GM04504 (cell line): ENCODE measurements around the gene MTMR10.

Experiments
- DNase-seq: peaks from one replicate; pipeline ENCODE4 v3.0.0-alpha.2; 2012; ENCODE audit warnings: low read depth

The MTMR10 gene, protein sequence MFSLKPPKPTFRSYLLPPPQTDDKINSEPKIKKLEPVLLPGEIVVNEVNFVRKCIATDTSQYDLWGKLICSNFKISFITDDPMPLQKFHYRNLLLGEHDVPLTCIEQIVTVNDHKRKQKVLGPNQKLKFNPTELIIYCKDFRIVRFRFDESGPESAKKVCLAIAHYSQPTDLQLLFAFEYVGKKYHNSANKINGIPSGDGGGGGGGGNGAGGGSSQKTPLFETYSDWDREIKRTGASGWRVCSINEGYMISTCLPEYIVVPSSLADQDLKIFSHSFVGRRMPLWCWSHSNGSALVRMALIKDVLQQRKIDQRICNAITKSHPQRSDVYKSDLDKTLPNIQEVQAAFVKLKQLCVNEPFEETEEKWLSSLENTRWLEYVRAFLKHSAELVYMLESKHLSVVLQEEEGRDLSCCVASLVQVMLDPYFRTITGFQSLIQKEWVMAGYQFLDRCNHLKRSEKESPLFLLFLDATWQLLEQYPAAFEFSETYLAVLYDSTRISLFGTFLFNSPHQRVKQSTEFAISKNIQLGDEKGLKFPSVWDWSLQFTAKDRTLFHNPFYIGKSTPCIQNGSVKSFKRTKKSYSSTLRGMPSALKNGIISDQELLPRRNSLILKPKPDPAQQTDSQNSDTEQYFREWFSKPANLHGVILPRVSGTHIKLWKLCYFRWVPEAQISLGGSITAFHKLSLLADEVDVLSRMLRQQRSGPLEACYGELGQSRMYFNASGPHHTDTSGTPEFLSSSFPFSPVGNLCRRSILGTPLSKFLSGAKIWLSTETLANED

DNA sequence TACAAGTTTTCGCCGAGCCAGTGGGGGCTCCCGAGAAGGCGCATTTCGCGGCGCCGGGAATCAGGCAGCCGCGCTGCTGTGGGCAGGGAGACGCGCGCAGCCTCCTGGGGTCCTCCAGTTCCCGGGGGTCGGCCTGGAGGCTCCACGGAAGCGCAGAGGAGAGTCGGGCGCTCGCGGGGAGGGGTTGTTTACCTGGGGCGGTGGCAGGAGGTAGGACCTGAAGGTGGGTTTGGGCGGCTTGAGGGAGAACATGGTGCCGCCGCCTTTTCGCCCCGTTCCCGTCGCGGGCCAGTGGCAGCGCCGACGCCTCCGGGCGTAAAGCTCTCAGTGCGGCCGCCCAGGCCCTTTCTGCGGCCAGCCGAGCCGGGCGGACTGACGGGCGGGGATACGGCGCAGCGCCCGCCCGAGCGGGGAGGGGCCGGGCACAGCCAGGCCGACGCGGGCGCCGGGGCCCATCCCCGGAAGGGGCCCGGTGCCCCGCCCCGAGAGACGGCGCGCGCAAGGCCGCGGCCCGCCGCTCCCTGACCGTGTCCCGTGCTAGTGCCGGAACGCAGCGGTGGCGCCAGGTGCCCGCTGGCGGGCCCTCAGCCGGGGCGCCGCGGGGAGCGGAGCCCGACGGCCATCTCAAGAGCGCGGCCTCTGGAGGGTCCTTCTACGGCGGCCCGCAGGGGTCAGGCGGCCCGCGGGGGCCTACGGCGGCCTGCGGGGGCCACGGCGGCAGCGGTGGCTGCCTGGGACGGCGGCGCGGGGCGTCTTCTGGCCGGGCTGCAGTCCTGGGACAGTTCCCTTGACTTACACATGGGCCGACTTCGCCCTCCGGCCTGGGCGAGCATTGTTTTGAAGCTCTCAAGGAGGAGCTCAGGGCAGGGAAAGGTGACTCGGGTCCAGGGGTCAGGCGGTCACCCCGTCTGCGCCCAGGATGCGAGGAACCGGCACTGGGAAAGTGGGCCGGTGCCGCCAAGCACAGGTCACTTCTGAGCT is at the start of gene MTMR10:
Gene MTMR10, minus strand, starts transcription at position 374 of the 981 bp plus-strand sequence. Its CDS starts 122 bp downstream, at position 252.
- DNase-seq, result peak; percentile 57

DNA sequence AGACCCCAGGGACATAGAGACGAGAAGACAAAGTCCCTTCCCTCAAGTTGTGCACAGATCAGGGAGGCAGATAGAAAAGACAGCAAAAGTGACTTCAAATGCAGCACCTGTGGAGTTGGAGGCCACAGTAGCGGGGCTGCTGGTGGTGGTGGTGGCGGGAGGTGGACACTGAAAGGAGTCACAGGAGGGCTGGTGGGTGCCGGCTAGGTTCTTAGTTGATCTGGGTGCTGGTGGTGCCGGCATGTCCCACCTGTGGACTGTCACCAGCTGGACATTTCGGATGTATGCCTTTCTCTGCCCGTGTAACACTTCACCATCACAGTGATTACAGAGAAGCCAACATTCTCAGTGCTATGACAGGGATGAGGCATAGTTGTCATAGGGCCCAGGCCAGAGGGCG is 49.2 kb upstream of the MTMR10 start:
- DNase-seq, result no peak

DNA sequence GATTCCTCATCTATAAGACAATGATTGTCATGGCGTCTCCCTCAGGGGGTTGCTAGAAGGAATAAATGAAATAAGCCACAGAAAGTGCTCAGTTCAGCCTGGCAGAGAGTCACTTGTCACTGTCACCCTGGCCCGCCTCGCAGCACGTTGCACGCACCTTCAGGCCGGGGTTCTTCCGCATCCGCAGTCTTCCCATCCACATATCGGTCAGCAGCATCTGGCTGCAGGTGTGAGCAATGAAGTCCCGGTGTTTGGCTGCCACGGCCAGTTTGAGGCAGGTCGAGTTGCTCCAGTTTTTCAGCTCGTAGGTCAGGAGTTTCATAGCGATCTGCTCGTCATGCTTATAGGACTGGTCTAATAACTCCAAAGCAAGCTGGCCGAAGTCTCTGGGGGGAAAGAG is 48.5 kb upstream of the MTMR10 start:
- DNase-seq, result no peak

DNA sequence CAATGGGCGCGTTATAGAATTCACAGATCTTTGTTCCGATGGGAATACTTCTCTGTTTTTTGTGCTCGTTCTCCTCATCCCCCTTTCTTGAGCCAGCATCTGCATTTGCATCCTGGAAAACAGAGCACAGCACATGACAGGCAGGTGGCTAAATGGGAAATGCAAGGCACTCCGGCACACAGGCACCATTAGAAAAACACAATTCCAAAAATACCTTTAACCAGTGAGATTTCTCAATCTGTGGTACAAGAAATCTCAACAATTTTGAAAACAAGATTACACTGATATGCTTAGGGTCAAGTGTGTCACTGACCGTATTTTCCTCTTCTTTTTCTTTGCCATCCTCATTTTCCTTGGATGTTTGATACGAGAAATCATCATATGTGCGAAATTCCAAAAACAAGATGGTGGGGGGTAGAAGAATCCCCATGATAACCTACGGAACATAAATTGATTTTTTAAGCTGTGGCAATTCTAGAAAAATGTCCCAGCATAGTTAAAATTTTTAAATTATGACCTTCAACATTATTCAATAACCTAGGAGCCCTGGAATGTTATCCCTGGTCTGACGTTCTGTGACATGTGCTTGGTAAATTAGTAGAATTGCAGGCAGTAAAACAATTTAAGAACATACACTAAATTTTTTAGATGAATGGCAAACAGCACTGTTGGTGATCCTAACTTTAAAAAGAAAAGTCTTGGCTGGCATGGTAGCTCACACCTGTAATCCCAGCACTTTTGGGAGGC is 46.5 kb upstream of the MTMR10 start:
- no peak for DNase-seq

DNA sequence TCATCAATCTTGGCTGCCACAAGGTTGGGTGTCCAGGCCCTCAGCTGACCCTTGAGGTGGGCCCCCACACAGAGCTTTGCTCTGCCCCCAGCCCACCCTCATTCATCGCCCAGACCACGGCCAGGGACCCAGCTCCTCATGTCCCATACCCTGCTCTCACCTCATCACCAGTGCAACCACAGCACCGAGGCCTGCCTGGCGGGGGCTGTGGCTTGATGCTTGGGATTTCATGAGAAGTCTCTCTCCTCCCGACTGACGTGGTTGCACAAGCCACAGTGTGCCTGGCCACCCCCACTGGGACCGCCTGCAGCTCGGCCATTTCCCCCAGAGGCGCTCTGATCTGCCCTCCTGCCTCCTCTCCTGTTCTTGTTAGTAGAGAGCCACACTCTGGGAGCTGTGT is 45.4 kb upstream of the MTMR10 start:
- no peak for DNase-seq

DNA sequence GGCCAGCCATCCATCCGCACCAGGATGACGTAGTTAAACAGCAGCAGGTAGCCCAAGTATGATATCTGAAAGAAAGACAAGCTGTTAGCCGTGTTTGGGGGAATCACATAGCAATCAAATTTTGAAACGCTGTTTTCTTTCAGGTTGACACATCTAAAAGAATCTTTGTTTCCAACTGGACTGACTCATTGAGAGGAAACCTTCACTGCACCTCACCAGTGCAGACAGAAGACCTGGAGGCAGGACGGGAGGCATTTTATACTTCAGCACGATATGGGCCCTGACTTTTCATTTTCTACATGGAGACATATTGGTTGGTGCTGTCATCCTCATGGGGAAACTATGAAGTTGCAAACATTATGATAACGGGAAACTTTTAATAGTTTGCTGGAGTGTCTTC is 44.2 kb upstream of the MTMR10 start:
- DNase-seq, result no peak

DNA sequence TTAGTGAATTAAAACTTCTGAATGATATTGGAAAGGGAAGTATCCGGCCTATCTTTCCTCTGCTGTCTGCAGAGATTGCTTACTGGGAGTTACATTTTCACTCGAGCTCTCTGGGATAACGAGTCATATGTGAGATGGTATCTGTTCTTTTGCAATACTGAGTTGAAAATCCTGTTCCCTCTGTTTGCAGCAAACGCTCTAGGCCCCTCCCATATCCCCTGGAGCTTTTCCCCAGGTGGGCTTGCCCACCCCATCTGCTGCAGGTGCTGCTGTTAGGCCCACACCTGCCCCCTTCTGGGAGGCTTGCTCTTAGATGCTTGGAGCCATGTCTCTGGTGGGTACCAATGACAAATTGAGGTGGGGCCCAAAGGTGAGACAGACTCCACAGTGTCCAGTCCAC is 42.7 kb upstream of the MTMR10 start:
- no peak for DNase-seq

DNA sequence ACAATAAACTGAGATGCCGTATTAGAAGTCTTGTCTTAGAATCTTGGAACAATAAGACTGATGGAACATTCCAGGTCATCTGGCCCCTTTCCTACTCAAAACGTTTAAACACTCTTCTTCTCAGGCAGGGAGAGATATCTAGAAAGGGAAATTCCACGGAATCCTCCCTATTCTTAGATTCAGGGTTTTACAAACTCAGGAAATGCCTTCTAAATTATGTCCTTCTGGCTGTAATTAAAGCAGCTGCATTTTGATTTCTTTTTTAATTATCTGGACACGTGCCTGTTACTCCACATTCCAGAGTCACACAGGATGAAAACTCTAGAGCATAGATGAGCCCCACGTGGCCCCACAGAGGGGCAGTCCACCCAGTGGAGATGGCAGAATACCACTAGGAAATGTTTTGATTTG is 41.5 kb upstream of the MTMR10 start:
- DNase-seq, result peak; percentile 58

DNA sequence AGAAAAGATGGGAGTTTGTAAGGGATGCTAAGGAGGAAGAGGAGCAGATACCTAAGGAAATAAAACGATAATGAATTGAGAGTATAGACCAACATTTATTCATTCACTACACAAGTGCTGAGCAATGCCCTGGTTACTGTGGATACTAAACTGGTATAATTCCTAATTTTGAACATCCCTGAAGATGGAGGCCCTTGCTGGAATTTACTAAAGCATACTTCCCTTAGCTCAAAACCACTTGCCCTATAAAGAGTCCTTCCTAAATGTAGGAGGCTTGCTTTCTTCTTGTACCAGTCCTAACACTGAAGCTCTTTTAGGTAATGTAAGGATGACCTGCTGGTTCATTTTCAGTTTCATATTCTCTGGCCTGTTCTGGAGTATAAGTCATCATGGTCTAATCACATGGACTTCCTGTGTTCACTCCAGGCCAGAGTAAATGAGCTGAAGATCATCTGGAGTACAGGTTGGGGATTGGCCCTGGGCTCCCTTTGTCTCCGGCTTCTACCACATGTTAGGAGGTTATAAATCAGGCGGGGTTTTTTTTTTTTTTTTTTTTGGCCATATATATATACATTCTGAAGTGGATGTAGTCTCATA is 40.1 kb upstream of the MTMR10 start:
- no peak for DNase-seq

DNA sequence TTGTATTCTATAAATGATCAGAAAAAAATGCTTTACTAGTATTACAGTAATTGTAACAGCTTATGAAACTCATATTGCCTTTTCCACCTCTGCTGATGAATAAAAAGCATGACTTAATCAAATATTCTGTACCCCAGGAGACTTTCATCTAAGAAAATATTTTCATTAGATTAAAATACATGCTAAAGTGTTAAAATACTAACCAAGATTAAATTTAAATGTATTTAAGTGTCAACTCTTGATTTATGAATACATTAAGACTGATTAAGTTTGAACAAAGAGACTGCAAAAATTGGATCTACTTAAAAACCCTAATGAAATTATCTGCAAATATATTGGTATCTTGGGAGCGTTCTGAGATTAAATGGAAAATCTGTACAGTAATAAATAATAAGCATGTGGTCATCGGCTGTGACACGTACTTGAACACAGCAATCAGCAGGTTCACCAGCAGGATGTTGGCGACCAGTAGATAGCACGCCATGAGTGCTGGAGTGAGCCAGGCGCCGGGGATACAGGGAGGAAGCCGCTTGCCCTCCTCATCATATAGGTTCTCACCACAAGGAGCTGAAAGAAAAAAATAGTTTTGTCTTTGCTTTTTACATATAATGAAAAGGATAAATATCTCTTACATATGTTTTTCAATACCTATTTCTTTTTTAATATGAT is 36.6 kb upstream of the MTMR10 start:
- no peak for DNase-seq

DNA sequence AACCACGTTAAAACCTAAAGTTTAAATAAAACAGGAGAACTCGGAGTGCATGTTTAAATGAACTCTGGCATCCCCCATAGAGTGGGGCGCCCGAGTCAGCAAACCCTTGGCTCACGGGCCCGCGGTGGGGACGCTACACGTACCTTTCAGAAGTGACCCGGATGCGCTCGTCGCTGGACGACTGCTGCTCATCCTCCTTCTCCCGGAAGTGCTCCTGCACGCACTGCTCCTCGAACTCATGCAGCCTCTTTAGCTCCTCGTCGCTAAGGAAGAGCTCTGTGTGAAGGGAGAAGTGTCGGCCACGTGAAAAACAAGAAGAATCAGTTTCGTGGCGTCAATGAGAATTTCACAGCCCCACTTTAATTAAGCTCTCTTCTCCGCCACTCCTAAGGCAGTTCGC is 34.6 kb upstream of the MTMR10 start:
- DNase-seq, result no peak

DNA sequence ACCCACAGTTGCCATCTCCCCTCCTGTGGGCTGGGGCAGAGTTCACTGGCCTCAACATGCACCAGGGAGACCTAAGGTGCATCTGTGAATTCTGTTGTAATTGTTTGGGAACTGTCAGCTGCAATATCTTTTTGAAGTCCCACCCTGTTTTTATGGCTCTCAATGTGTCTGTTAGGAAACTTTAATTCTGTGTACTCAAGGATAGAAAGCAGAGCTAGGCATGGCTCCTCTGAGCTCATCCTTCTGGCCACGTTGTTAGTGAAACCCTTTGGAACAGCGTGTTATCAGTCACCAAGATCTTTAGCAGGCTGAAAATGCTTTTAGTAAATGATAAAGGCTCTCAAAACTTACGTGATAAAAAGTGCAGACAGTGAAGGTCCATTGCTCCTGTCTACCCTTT is 33.6 kb upstream of the MTMR10 start:
- DNase-seq, result no peak

DNA sequence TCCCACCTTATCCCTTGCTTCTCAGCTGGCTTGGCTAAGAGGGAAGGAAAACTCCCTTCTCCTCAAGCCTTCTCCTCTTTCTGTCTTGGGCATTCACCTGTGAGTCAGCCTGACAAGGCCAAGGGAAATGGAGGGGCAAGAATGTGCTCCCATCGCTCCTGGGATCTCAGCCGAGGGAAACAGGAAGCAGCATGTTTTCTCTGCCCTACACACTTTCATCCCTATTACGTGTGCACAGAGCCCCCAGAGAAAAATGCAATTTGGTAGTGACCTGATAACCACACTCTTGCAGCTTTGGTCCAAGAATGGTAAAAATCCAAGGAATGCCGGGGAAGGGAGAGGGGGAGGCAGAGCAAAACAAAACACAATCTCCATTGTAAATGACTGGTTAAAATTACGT is 32.9 kb upstream of the MTMR10 start:
- DNase-seq, result peak; percentile 74

DNA sequence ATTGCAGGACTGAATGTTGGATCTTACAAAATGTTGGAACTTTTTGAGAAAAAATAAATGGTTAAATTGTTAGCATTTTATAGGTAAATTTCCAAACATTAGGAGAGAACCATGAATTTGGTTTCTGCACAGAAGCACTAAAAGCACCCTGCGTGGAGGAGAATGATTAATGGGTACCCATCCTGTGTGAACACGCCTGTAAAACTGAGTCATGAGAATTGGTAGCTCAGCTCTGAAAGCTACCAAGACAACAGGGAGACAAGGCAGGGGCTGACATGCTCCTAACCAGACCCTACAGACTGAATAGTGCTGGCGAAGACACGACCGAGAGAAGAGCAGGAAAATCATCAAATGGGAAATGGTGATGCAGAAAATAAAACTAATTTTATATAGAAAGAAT is 32.4 kb upstream of the MTMR10 start:
- no peak for DNase-seq

DNA sequence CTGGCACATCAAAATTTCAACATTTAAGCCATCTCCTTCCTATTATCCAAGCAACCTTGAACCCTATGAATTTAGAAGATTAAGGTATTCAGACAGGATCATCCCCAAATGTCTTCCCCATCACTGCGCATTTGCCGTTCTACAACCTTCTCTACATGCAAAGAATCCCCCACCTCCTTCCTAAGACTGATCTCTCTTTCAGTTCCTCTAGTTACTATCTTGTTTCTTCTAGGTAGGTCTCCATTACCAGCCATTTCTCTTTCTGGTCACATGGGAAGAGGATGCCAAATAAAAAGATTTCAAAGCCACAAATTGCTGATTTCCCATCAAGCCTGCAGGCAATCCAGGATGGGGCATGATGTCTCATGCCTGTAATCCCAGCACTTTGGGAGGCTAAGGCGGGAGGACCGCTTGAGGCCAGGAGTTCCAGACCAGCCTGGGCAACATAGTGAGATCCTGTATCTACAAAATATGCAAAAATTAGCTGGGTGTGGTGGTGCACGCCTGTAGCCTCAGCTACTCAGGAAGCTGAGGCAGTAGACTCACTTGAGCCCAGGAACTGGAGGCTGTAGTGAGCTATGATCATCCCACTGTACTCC is 29.7 kb upstream of the MTMR10 start:
- no peak for DNase-seq

DNA sequence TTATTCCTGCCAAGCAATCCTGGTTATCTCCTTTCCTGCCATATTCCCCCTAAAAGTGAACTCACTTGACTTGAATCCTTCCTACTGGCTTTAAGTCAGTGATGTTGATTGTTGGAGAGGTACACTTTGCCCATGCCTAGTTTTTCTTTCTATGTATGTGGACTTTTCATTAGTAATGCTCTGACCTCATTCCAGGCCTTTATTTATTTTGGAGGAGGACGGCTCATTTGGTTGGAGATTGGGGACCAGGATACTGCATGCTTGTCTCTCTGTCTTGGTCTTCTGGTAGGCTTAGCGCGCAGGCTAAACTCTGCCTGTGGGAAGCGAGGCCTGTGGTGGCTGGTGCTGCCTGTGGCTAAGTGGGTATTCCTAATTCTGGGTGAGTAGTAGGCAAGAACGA is 29.1 kb upstream of the MTMR10 start:
- no peak for DNase-seq

DNA sequence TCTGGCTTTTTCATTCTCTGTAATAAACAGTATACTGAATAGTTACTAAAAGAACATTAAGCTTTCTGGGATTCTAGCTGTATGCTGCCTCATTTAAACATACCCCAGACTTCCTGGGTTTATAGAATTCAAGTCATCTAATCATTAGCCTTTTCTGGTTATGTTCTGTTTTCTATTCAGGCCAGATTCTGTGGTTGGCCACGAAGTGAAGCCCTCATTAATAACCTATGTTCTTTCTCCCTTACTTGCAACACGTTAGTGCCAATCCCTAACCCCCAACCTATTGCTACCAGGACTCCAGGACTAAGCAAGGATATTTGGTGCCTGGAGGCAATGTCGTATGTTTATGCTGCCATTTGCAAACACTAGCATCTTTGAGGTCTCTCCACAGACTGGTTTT is 28.6 kb upstream of the MTMR10 start:
- DNase-seq, result no peak

DNA sequence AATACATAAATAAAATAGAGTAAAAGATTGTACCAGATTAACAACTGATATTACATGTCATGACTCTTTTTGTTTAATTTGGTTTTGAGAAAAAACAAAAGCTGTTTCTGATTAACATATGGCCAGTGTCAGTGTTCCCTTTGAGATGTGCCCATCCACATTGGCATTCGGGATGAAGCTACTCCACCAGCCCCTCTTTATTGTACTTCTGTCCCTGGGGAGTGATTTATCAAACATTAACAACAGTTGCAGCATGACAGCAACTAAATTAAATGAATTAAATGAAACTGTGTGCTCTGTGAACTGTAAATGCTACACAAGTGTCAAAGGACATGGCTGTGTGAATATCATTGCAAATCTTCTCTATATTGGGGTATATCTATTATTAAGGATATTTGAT is 25.9 kb upstream of the MTMR10 start:
- DNase-seq, result no peak

DNA sequence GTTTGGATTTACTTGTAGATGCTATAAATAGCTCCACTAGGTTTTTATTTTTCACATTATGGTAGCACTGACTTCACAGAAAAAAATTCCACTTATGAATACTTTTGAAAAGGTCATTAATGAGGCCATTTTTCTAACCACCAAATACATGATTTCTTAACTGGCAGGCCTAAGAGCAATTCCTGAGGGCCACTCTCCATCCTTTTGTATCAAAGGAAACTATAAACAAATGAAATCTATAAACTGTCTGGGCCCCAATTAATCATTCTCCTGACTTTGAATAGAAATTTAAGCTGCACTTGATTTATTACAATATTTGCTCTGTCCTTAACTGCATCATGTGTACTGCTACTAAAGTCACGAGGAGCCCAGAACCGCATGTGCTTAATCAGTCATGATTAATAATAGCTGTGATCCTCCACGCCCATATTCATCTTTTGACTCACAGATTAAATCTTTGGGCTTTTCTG is 25.1 kb upstream of the MTMR10 start:
- DNase-seq, result no peak

DNA sequence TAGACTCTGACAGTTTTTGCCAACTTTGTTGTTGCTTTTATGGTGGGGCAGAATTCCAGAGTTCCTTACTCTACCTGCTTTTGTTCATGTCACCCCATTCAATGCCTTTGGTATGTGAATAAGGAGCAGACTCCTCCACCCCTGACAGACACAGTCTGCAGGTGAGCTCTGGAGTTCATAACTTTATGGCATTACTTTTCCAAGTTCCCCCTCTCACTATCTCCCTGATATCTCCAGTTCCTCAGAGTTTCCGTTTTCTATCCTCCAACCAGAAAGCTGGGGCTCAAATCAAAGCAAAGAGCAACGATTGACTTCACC is 23.1 kb upstream of the MTMR10 start:
- no peak for DNase-seq
